Spinal cord (tissue), 10 donors: ENCODE results near the gene GPA33. TPM values are rescaled to one million over a fixed set of nuclear protein-coding genes. Genes with fewer than 3 reads are reported as not detected.
"Not testable (repeated sequence)": the region's sequence is repeated elsewhere in the genome, so short reads cannot be mapped to it uniquely, and the experiment has no call there.

Experiments
- DNase-seq, 6 donors: peaks; one replicate each; pipeline versions ENCODE4 v3.0.0 to v3.0.0-alpha.2; 2013 to 2015; ENCODE audit warnings: low spot score in 6 of 6, low read depth in 4 of 6
- H3K27ac ChIP-seq: one replicate; pipeline ENCODE4 v1.5.1; 2013; ENCODE audit warnings: low read depth, low read length, control low read depth
- H3K27me3 ChIP-seq: one replicate; pipeline ENCODE4 v1.6.1; 2013; ENCODE audit warnings: low read length; ENCODE audit not compliant: control insufficient read depth, insufficient read depth
- H3K36me3 ChIP-seq: one replicate; pipeline ENCODE4 v1.6.1; 2013; ENCODE audit warnings: low read length; ENCODE audit not compliant: control insufficient read depth, insufficient read depth
- H3K4me1 ChIP-seq: one replicate; pipeline ENCODE4 v1.6.1; 2013; ENCODE audit warnings: low read length; ENCODE audit not compliant: control insufficient read depth, insufficient read depth
- H3K4me3 ChIP-seq: one replicate; pipeline ENCODE4 v1.5.1; 2013; ENCODE audit warnings: low read depth, low read length, control low read depth
- H3K9me3 ChIP-seq: one replicate; pipeline ENCODE4 v1.6.1; 2013; ENCODE audit warnings: low read length; ENCODE audit not compliant: control insufficient read depth, insufficient read depth
- WGBS: methylation state at CpG from one replicate; pipeline ENCODE4 v1.1.5; 2013; ENCODE audit warnings: missing lambda C conversion rate; ENCODE audit not compliant: insufficient coverage; 5-methylcytosine and 5-hydroxymethylcytosine counted together
- polyA plus RNA-seq, 2 donors: library from polyadenylated mRNA; unstranded; fragments of 120-200 nt; gene quantifications; one replicate each; pipeline ENCODE4 v1.2.1, GENCODE V29; 2013; ENCODE audit not compliant: insufficient read length in 2 of 2
- total RNA-seq, 2 donors: library from RNA; depleted of rRNA in 1 of 2; stranded (reverse); fragments of 120-200 nt in 1 of 2; fragments of >200 nt in 1 of 2; gene quantifications; one replicate each; pipeline versions ENCODE4 v1.2.3 to v1.2.4, GENCODE V29; 2013 to 2014
- donor health status: healthy.

The GPA33 gene
- total and polyA plus RNA-seq, 4 donors: 0.18 to 0.44 (median 0.24) TPM

DNA sequence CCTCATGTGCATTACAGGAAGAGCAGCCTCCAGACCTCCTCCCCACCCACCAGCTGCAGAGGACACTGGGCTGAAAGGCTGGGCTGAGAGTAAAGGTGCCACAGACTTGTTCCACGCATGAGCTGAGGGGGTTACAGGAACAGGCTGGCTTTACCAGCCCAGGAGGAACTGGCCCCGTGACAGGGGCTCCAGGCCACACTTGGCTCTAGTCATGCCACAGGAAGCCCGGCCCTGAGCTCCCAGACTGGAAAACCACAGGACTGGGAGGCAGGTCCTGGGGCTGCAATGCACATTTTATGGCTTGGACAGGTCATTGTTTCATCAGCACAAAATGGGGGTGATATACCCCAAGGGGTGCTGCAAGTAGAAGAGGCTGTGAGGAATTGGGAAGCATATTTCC is 35.6 kb downstream of the GPA33 start:
- no peak for DNase-seq
- Histone ChIP-seq H3K4me1 (peaks cover 5% of the 10 kb centered on the region), H3K27ac (no peak overlapping the region), H3K9me3 (no peaks in the 10 kb centered on the region), H3K27me3 (peaks cover 2% of the 10 kb centered on the region), H3K36me3 (no peaks in the 10 kb centered on the region), H3K4me3 (no peak overlapping the region)
- WGBS: 81% methylated on average over 3 of the region's 3 CpGs

DNA sequence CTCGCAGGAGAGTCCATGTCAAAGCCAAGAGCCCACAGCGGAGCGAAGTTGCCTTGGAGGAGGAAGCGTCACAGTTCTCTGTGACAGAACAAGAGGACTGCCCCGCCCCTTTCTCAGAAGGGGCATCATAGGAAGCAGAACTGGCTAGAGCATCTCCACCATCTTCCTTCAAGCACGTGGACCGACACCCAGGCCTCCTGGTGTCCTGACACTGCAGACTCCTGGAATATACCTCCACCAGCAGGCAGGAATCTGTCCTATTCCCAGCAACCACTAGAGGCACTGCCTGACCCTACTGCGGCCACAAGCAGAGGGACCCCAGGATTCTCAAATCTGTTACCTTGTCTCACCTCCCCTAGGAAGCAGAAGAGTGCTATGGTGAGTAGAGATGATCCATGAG is 37.8 kb downstream of the GPA33 start:
- no peaks in the 10 kb centered on the region for H3K36me3 ChIP-seq
- H3K4me1 ChIP-seq: no peaks in the 10 kb centered on the region
- DNase-seq: peak in 1 of 6 donors; percentile 17
- H3K9me3 ChIP-seq: no peaks in the 10 kb centered on the region
- no peak overlapping the region for H3K27ac ChIP-seq
- WGBS: 79% methylated on average over 7 of the region's 8 CpGs
- H3K27me3 ChIP-seq: peaks cover 1% of the 10 kb centered on the region
- no peak overlapping the region for H3K4me3 ChIP-seq

DNA sequence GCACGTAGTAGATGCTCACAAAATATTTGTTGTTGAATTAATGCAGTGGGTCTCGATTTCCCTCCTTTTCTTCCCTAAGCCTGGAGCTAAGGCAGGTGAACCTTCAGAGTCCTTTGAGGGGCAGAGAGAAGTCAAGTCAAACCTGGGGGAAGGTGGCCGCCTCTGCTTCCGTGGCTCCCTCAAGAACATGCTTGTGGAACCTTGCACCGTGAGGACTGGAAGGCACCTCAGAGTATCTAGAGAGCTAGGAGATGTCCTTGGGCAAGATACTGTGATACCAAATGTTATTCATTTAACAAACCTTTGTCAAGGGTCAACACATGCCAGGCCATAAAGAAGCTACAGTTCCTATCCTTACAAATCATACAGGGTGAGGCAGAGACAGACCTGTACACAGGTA is 38.3 kb downstream of the GPA33 start:
- H3K27me3 ChIP-seq: no peaks in the 10 kb centered on the region
- H3K36me3 ChIP-seq: no peaks in the 10 kb centered on the region
- no peaks in the 10 kb centered on the region for H3K4me1 ChIP-seq
- H3K27ac ChIP-seq: no peak overlapping the region
- no peaks in the 10 kb centered on the region for H3K9me3 ChIP-seq
- WGBS: 100% methylated on average over 2 of the region's 5 CpGs
- H3K4me3 ChIP-seq: no peak overlapping the region
- DNase-seq: no peak

DNA sequence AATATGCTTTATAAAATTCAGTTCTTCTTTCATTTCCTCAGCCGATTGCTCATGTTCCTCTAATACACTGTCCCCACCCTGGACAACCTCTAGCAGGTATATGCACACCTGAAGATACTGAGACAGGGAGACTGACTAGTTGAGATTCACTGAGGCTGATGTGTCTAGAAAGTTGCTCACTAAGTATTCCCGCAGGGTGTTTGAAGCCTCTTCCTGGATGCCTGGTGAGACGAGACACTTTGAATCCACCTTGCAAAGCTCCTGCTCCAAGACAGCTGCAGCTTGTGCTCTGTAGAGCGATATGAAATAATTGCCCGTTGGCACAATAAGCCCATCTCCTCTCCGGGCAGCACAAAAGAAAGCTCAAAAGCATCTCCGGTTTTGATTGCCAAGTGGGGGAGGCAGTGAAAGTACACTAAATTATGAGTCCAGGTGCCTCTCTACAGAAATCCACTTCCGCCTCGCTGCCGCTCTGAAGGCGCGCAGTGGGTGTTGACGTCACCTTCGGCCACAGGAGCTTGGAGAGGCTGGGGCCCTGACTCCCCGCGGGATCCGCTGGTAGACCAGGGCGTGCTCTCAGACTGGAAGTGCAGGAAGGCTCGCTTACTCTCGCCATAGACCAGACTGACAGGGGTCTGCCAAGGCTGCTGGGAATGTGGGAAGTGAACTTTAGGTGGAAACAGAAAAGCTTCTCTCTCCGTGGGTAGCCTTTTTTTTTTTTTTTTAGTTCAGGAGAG is 46.3 kb downstream of the GPA33 start:
- H3K4me3 ChIP-seq: peak overlapping the region; percentile 29
- peaks cover 12% of the 10 kb centered on the region for H3K4me1 ChIP-seq
- peak in 2 of 6 donors; percentile 69 to 74 for DNase-seq
- 20% methylated on average over 15 of the region's 21 CpGs for WGBS
- H3K27ac ChIP-seq: peak overlapping the region; percentile 33
- H3K9me3 ChIP-seq: no peaks in the 10 kb centered on the region
- peaks cover 2% of the 10 kb centered on the region for H3K27me3 ChIP-seq
- H3K36me3 ChIP-seq: no peaks in the 10 kb centered on the region

DNA sequence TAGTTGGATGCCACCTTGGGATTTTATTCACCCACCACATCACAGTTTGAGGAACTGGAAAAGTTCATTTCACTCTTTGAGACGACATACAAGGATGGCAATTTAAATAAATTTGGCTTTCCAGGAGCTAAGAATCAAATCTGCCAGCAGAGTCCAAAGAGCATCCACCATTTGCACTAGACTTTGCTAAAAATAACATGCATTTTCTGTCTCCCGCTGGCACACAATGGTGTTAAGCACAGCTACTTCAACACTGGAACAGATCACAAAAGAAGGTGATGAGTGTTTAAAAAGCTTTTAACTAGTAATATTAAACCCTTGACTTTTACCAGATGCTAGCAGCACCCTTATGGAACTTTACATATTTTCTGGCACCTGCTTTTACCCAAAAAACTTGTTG is 56.5 kb downstream of the GPA33 start:
- Histone ChIP-seq H3K4me1 (no peaks in the 10 kb centered on the region), H3K4me3 (no peak overlapping the region), H3K27me3 (no peaks in the 10 kb centered on the region), H3K36me3 (no peaks in the 10 kb centered on the region), H3K27ac (no peak overlapping the region), H3K9me3 (no peaks in the 10 kb centered on the region)
- WGBS: 40% methylated on average over 1 of the region's 2 CpGs
- no peak for DNase-seq

DNA sequence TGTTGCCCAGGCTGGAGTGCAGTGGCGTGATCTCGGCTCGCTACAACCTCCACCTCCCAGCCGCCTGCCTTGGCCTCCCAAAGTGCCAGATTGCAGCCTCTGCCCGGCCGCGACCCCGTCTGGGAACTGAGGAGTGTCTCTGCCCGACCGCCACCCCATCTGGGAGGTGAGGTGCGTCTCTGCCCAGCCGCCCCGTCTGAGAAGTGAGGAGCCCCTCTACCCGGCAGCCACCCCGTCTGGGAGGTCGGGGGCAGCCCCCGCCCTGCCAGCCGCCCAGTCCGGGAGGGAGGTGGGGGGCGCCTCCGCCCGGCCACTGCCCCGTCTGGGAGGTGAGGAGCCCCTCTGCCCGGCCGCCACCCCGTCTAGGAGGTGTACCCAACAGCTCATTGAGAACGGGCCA is 60.6 kb downstream of the GPA33 start:
- not testable (repeated sequence) for H3K9me3 ChIP-seq, H3K4me3 ChIP-seq, H3K27ac ChIP-seq, H3K27me3 ChIP-seq, DNase-seq, H3K4me1 ChIP-seq, H3K36me3 ChIP-seq
- 97% methylated on average over 23 of the region's 27 CpGs for WGBS

DNA sequence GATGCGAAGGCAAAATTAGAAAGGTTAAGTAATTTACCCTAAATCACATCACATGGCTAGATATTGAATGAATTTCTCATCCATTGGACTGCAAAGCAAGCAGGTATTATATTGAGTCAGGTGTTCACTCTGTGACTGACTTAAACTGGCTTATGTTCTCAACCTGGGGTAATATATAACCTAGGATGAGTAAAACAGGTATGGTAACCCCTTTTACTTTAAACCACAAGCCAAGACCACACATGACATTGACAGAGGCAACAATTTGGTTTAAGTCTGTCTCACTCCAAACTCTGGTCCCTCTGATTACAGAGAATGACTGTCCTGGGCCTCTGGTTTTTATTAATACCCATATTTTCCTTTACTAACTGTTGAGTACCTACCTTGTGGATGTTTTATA is 67.8 kb downstream of the GPA33 start:
- no peaks in the 10 kb centered on the region for H3K9me3 ChIP-seq
- H3K4me1 ChIP-seq: no peaks in the 10 kb centered on the region
- no peaks in the 10 kb centered on the region for H3K27me3 ChIP-seq
- WGBS: no CpG with 5 or more reads among the region's 1 CpG
- no peak for DNase-seq
- no peak overlapping the region for H3K27ac ChIP-seq
- H3K4me3 ChIP-seq: no peak overlapping the region
- no peaks in the 10 kb centered on the region for H3K36me3 ChIP-seq

DNA sequence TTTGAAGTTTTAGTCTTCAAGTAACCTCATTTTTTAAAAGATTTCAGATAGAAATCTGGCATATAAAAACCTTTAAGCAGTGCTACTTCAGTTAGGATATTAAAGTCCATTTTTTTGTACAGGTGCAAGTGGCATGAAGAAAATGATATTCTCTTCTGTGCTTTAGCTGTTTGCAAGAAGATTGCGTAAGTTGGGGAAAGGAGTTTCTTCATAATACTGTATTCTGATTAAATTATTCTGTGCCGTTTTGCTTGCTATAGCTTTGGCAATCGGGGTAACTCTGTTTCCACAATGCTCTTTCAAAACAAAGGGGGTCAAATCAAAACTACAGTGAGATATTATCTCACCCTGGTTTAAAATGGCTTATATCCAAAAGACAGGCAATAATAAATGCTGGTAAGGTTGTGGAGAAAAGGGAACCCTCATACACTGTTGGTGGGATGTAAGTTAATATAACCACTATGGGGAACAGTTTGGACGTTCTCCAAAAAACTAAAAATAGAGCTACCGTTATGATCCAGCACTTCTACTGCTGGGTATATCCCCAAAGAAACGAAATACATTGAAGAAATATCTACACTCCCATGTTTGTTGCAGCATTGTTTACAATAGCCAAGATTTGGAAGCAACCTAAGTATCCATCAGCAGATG is 74.0 kb downstream of the GPA33 start:
- no peak for DNase-seq
- no CpG with 5 or more reads among the region's 6 CpGs for WGBS
- Histone ChIP-seq H3K27ac (no peak overlapping the region), H3K27me3 (no peaks in the 10 kb centered on the region), H3K36me3 (no peaks in the 10 kb centered on the region), H3K4me3 (no peak overlapping the region), H3K9me3 (no peaks in the 10 kb centered on the region), H3K4me1 (no peaks in the 10 kb centered on the region)

DNA sequence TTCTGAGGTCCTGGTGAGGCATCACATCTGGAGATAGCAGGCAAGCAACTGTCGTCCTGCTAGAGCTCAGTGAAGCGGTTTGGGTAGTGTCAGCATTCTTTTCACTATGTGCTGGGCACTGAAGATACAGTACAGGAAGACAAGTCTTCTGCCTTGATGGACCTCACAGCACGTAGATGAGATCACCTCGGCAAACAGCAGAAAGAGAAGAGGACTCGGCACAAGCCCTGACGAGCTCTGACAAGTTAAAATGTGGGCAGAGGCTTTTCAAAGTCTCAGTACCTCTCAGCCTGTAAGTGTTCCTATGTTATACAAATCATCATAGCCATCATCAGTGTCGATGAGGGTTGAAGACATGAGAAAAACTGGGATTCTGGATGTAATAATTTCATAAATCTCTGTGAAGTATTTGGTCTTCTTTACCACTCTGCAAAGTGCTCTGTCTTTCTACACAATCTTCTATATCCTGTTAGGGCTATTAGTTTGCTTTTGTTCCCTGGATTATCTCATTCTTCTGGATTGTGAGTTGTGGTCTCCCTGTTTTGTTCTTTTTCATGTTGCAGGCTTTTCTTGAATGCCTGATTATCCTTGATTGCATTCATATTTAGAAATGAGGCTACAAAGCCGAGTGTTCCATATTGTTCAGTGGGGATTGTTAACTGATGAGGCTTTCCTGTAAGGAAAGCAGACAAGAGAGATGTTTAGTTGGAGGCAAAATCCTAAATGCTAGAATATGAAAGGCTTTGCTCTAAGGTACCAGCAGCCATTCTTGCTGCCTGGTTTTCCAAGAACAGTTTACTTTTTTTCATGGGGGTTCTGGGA is 76.9 kb downstream of the GPA33 start:
- Histone ChIP-seq H3K36me3 (no peaks in the 10 kb centered on the region), H3K27me3 (no peaks in the 10 kb centered on the region), H3K4me1 (no peaks in the 10 kb centered on the region), H3K4me3 (no peak overlapping the region), H3K27ac (no peak overlapping the region), H3K9me3 (no peaks in the 10 kb centered on the region)
- whole genome bisulfite sequencing: 73% methylated on average over 5 of the region's 8 CpGs
- DNase-seq: no peak
